GM19468 (cell line): ENCODE data around the gene PSMG4.

Source experiments
- ATAC-seq: cut with Tn5 transposase; IDR thresholded peaks from one replicate; pipeline ENCODE4 v1.9.1; 2021; ENCODE audit warnings: mild to moderate bottlenecking, moderate library complexity, moderate number of reproducible peaks; ENCODE audit not compliant: unreplicated experiment; ENCODE audit errors: extremely low read depth

Gene PSMG4

DNA sequence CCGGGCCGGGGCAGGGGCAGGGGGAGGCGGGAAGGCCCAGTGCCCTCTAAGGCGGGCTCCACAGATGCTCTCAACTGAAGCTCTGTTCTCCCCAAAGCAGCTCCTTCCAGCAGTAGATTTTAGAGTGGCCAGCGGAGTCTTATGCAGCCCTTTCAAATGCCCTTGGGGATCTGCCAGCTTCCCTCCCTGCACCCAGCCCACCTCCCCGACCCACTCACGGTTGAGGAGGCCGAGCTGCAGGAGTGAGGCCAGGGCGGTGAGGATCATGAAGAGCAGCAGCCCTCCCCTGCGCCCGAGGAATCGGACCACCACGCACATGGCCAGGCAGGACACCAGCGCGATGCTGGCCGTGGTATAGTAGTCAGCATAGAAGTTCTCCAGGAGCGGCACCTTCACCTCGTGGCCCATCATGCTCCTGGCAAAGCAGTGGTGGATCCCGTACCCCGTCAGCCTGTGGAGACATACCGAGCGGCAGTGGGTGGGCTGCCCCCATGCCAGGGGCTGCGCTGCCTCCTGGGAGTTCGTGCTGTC is 28.0 kb downstream of the PSMG4 start:
- no peak for ATAC-seq

DNA sequence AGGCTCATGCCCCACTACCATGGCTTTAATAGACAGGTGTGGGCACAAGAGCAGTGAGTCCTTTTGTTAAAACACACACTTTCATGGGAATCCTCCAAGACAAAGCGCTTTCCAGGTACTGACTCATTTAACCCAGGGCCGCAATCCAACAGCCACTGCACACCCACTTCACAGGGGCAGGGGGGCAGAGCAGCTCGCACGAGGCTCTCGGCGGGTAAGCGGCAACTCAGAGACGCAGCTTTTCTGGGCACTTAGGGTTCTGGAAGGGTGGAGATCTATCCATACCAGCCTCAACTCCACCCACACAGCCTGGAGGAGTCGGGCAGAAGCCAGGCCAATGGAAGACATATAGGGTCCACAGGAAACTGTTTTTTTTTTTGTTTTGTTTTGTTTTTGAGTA is 28.6 kb downstream of the PSMG4 start:
- no peak for ATAC-seq

DNA sequence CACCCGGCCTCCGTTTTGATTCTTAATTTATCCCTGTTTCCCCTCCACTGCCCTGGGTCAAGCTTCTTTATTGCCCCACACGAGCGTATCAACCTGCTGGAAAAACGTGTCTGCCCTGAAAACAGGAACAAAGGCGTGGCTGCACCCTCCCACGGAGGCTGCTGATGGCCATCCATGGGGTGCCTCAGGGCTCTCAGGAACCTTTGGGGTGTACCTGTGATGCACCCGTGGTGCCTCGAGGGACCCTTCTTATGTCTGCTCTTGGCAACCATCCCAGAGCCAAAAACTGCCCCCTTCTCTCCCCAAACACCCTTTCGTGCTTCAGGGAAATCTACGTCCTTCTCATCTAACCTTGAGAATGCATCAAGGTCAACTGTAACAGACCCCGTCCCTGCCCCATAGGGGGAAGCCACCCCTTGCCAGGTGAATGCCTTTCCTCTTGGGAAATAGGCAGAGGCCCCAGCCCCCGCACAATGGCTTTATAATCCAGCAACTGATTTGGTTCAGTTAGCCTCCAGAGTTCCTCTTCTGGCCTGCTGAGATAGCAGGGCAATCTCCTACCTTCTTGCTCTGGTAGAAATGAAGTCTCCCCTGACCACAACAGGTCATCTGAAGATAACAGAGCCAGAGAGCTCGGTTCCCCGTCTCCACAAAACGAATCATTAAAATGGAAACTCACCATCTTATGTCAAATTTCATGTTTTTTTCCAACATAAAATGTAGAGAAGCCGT is 29.4 kb downstream of the PSMG4 start:
- no peak for ATAC-seq

DNA sequence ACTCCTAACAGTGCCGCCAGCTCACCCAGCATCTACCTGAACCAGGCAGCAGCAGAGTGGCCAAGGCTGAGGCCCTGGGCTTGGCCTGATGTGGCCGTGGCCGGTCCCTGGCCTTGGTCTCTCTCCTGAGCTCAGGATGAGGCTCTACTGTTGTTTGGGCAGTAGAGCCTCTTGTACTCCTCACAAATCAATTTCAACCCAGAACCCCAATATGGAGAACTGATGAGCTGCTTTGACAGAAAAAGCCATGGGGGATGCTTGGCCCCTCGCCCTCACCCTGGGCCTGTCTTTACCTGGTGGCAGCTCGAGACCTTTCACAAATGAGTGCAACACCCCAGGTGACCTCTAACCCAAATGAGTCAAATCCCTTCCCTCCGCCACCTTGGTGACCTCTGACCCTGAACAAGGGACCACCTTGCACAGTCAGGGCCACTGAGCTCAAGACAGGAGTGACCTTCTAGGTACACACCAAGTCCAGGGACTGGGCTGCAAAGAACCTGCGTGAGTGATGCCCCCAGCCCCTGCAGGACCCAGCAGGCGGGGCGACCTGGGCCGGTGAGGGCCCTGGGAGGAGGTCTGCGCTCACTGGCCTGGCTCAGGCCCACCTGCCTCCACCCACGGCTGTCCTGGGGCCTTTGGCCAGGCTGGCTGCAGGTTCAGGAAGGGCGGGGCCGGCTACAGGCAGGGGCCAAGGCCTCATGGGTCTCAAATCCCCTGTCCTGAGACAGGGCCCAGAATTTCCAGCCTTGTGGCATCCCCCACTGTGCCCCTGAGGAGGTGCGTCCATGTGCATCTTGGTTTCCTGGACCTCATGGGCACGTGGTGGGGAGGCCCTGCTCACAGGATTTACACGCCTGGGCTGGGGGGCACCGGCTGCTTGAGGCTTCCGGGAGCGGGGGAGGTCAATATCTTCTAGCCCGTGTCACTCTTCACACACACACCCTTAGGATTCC is 30.2 kb downstream of the PSMG4 start:
- no peak for ATAC-seq

DNA sequence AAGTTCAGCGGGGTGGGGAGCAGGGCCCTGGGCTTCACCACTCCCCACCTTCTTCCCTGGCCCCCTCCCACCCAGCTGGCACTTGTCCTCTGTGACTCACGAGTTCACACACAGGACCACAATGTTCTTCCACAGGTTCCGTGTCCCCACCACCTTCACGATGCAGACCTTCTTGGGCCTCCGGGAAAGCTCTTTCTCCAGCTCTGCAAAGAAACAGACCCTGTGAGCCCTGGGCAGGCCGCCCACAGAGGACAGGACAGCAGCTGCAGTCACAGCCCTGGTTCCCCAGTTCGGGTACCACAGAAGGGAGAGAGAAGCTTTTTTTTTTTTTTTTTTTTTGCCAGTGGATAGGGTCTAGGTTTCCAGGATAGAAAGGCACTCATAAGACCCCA is 30.9 kb downstream of the PSMG4 start:
- ATAC-seq: no peak

DNA sequence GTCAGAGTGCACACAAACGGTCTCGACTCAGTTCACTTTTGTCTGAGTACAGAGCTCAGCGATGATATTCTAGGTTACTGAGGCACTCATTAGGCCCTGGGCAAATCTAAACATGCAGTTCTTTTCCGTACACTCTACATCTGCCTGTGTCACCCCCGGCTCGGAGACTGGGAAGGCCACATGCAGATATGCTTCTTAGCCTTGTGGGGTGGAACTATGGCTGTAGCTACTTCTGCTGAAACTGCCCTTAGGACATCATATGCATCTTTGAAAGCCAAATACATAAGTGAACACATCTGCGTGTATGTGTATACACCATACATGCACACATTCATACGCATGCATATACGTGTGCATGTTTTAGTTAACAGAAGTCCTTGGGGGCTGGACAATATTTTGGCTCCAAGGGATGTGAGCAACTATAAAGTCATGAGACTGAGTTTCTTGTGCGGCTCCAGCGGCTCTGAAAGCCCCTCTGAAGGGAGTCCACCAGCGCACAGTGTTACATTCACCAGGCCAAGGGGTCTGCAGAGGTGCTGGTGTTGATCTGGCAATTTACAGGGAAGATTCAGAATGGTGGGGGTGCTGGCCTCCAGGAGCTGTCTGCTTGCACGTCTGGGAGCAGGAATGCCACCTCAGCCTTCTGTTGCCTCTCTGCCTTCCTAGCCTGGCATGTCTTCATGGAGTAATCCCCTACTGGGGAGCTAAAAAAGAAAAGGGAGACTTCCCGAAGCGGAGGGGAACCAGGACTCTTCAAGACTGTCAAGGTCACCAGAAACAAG is 31.6 kb downstream of the PSMG4 start:
- ATAC-seq: no peak

DNA sequence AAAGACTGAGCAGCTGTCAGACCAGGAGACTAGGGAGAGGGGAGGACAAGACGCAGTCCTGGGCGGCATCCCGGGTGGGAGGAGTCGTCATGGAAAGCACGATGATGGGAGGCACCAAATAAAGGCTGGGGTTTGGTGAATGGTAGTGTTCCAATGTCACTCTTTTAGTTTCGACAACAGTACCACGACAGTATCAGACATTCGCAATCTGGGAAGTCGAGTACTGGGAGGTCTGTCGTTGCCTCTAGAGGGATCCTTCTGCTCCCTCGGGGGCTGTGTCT is 32.1 kb downstream of the PSMG4 start:
- no peak for ATAC-seq

DNA sequence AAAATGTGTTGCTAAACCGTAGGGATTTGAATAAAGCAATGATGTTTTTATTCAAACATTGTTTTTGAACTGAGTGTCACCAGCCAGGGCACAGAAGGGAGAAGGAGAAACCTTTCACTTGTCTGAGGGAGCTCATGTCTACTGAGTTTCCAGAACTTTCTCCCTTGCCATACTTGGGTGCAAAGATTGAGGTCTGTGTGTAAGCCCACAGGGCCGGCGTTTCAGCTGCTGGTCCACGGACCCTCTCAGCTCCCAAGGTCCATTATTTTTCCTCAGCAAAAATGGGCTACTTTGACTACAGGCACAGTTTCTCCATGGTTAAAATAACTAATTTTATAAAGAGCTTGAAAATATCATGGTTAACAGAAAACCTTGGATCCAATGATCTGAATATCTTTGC is 32.6 kb downstream of the PSMG4 start:
- no peak for ATAC-seq

DNA sequence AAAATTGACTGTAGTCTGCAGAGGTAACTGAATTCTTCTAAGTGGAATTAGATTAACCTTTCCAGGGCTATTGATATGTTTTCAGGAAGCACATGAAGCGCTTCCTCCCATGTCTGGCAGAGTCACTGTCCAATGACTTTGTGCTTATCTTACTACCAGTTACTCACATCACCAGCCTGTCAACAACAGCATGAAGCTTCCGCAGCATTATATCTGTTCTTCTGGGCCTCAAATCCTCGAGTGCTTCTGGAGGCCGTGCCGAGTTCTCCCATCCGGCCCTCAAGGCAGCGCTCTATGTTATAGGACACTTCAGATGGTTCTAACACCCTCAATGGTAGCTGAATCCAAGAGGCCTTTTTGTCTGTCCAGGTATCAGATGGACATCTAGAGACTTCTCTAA is 33.2 kb downstream of the PSMG4 start:
- no peak for ATAC-seq

DNA sequence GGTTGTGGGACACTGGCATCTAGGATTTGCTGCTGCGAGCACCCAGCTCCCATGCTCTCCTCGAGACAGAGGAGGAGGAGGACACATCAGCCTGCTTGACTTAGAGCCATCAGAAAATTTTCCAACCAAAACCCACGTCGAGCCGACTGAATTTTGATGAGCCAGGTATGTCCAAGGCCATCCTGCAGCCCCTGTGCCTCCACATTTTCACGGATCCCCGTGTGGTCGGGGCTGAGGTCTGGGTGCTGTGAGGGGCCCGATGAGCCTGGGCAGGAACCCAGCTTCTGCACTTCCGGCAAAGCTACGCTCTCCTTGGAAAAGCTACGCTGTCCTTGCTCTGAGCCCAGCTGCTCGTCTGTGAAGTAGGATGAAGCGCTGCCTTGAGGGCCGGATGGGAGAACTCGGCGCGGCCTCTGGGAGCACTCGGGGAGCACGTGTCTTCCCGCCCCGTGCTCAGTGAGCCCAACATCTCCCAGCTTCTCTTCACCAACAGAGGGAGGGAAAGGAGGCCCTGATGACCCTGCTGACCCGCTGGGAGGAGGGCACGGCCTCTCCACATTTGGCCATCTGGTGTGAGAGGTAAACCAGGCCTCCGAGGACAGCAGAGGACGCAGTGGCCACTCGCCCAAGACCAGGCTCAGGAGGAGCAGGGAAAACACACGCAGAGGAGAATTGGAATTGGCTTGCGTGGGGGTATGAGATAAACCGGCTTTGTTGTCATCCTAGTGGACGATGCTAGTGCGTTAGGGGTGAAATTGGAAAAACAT is 33.9 kb downstream of the PSMG4 start:
- ATAC-seq: no peak

DNA sequence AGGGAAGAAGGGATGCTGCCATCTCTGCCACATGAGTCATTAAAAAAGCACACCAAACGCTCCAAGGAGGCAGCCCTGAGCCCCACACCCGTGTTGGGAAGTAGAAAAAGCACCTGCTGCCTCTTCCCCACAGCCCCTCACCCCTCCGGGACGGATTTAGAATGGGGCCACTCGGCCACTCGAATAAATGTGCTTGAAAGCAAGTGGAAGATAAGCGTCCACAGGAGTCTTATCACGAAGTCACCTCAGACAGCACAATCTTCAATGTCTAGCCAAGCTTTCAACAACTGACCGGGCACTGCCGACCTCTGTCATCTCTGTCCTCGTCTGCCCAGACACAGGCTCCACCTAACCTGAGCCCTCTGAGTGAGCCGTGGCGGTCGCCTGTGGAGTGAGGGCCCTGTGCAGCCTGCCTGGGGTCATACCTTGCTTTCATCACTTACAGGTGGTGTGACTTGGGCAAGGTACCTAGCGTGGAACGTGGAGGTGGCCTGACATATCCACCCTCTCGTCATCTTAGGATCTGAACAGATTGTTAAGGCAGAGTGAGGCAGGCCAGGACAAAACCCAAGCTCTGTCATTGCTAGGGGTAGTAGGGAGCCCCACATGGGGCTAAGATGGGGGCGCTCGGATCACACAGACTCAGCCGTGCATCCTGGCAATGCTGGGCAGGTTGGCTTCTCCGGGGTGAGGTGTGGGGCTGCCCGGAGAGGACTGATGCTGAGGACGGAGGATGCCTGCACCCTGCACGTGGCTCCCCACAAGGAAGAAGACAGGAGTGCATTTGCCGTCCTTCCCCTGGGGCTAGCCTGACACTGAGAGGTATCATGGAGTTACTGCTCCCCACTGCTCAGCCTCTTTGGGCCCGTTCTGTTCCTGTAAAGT is 34.8 kb downstream of the PSMG4 start:
- ATAC-seq: no peak

DNA sequence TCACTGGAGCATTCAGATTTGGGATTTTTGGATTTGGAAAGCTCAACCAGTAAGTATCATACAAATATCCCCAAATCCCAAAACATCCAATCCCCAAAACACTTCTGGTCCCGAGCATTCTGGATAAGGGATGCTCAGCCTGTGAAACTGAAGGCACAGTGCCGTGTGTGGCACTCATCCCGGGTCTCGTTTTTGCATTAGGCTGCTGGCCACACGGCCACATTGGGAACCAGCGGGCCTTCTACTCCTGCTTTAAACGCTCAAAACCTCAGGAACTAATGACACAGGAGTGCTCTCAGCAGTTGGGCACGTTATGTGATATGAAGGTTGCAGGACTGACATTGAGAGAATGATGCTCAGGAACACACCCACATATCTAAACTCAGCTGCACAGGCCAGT is 35.6 kb downstream of the PSMG4 start:
- ATAC-seq: no peak

DNA sequence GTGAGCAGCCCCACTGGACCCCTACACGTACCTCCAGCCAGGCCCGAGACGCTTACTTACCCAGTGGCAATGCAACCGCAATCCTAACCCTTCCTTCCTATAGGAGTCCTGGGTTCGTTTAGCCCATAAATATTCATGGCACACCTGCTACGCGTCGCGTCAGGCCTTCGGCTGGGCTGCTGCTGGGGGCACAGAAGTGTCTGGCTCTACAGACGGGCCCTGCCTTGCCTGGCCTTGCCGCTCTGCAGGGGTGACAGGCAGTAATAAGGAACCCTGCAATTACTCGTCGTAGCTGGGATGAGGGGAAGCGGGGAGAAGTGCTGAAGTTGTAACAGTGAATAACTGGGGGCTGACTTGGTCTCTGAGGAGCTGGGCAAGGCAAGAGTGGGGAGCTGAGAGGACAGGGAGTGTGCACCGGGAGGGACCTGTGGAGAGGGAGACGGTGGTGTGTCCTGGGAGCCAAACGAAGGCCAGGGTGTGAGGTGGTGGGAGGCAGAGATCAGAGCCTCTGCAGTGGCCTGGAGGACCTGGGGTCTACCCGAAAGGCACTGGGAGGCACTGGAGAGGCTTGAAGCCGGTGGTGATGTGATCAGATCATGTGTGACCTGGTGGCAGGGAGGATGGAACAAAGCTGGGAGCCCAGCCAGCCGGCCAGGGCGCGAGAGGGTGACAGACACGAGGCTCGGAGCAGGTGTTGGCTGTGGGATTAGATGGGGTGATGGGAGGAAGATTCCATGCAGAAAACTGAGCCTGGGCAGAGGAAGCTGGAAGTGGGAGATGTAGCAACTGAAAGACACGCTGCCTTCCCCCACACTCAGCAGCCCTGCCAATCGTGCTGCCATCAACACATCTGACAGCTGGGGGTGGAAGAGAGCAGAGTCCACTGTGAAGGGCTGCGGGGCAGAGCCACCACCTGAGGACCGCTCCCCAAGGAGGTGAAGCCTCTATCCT is 36.4 kb downstream of the PSMG4 start:
- no peak for ATAC-seq

DNA sequence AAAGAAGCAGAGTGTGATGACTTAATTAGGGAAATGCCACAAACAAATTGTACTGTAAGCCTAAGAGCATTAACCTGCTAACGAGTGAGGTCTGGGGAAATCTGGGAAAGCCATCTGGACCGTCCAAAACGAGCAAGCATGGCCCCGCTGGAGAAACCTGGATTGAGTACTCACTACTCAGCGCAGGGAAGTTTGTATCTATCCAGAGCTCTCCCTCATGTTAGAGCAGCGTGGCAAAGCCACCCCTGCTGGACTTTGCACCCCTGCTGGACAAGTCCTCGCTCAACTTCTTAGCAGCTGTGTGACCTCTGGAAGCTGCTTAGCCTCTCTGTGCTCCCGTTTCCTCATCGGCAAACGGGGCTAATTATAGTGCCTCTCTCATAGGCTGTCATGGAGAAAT is 37.3 kb downstream of the PSMG4 start:
- no peak for ATAC-seq

DNA sequence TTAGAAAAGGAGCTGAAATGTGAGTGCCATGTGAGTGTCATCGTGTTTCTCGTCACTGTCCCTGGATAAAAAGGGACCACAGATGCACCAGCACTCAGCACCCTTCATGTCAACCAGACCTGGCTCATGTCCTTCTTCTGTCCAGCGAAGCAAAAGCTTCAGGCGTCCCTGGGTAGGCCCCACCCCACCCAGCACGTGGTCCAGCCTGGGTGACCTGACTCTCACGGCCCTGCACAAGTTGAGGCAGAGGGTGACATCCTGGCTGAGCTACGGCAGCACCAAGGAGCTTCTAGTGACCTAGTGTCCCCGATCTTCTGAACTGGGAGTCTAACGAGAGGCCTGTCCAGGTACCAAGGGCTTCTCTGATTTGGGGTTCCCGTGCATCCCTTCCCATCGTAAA is 37.8 kb downstream of the PSMG4 start:
- no peak for ATAC-seq

DNA sequence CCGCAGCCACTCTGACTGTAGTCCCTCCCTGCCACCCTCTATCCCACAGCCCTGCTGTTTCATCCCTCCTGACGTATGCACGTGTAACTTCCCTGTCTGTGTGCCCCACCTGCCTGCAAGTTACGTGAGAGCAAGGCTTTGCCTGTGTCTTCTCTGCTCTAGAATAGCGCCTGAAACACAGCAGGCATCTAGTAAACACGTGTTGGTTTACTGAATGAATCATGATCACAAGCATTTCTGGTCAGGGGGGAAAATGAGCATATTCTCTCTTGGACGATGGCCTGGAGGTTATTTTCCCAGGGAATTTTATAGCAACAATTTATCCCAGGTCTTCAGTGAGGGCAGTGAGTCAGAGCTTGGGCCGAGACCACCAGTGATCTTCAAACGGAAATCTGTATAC is 38.3 kb downstream of the PSMG4 start:
- ATAC-seq: no peak

DNA sequence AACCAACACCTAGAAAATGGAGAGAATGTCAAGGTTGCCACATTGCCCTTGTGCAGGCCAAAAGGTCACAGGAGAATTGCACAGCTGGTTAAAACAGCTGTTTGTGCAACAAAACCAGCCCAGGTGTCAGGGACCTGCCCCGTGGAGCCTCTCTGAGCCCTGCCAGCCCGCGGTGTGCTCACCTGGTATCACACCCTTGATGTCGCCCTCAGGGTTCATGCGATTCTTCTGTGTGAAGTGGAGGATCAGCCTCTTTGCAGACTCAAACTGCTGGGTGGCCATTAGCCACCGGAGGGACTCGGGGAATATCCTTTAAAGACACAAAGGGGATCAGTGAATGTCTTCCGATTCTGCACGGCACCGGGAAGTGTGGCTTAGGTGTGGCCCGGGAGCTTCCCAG is 39.2 kb downstream of the PSMG4 start:
- no peak for ATAC-seq

DNA sequence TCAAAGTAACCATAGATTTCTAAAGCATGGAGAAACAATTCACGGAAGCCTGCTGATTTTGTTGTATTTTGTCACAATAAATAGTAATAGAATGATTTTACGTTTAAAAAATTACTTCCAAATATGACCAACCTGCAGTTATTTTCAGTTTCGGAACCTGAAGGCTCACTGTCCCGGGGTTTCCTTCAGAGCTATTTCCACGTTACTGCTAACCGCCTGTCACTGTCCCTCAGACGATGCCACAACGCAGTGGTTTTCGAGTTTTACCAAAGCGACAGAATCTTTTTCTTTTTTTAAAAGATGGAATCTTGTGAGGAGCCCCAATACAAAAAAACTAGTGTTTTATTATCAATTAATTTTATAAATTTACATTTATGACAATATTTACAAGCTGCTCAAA is 40.5 kb downstream of the PSMG4 start:
- ATAC-seq: no peak
